OCI-LY7 (cell line): ENCODE data around the gene ERCC2. TPM values are rescaled to one million over a fixed set of nuclear protein-coding genes. Genes with fewer than 3 reads are reported as not detected.

Experiments used
- BruUV-seq: library from RNA; stranded (reverse); fragments of 400-500 nt; replicated peaks from 2 replicates; lab custom pipeline; 2021; lab: Mats Ljungman, UMichigan
- CTCF ChIA-PET: fragments of 300-600 bp; sonication (Branson Sonifier 250); formaldehyde crosslinking; loops from one replicate; lab custom pipeline; 2022; ENCODE audit warnings: antibody characterized with exemption; ENCODE audit not compliant: unreplicated experiment; lab: Charles Lee
- POLR2A ChIA-PET: fragments of 300-600 bp; sonication (Branson Sonifier 250); formaldehyde crosslinking; loops from one replicate; lab custom pipeline; 2022; ENCODE audit warnings: antibody characterized with exemption; lab: Charles Lee
- DNase-seq: peaks from one replicate; pipeline ENCODE4 v3.0.0-alpha.2; 2015; ENCODE audit warnings: low spot score
- H2AFZ ChIP-seq: fragments of 200-600 bp; sonication (generic), shearing (Covaris generic); 2 replicates; pipeline ENCODE4 v1.6.1; 2014; ENCODE audit warnings: mild to moderate bottlenecking, antibody characterized with exemption, low read length, moderate library complexity
- H3K27ac ChIP-seq: fragments of 200-600 bp; sonication (generic); 2 replicates; pipeline ENCODE4 v1.5.1; 2014; ENCODE audit warnings: mixed run types, low read depth, mild to moderate bottlenecking, moderate library complexity, low read length, inconsistent platforms; ENCODE audit not compliant: poor library complexity, severe bottlenecking
- H3K36me3 ChIP-seq: fragments of 200-600 bp; sonication (generic); 2 replicates; pipeline ENCODE4 v1.6.1; 2014; ENCODE audit warnings: mild to moderate bottlenecking, antibody characterized with exemption, low read length, moderate library complexity, mixed read lengths; ENCODE audit not compliant: insufficient read depth
- H3K4me1 ChIP-seq: fragments of 200-600 bp; sonication (generic); 2 replicates; pipeline ENCODE4 v1.5.1; 2014; ENCODE audit warnings: mild to moderate bottlenecking, low read length; ENCODE audit not compliant: insufficient read depth, poor library complexity, severe bottlenecking
- H3K4me2 ChIP-seq: fragments of 200-600 bp; sonication (generic); 2 replicates; pipeline ENCODE4 v1.6.1; 2014; ENCODE audit warnings: mild to moderate bottlenecking, low read length
- H3K4me3 ChIP-seq: fragments of 200-600 bp; sonication (generic); 2 replicates; pipeline ENCODE4 v1.5.1; 2014; ENCODE audit warnings: mild to moderate bottlenecking, low read depth, low read length; ENCODE audit not compliant: poor library complexity, severe bottlenecking
- H3K79me2 ChIP-seq: fragments of 200-600 bp; sonication (generic); 2 replicates; pipeline ENCODE4 v1.6.1; 2016; ENCODE audit warnings: low read depth, mild to moderate bottlenecking, low read length, moderate library complexity, mixed read lengths; ENCODE audit not compliant: insufficient read depth
- H3K9me2 ChIP-seq: fragments of 200-600 bp; sonication (generic); 2 replicates; pipeline ENCODE4 v1.6.1; 2016; ENCODE audit warnings: mild to moderate bottlenecking, low read length, mixed read lengths; ENCODE audit not compliant: insufficient read depth
- H3K9me3 ChIP-seq: fragments of 200-600 bp; sonication (generic); 2 replicates; pipeline ENCODE4 v1.6.1; 2014; ENCODE audit warnings: mild to moderate bottlenecking, mixed run types, low read length, mixed read lengths
- H4K20me1 ChIP-seq: fragments of 200-600 bp; sonication (generic); 2 replicates; pipeline ENCODE4 v1.6.1; 2014; ENCODE audit warnings: mild to moderate bottlenecking, antibody characterized with exemption, low read length, moderate library complexity, mixed read lengths; ENCODE audit not compliant: insufficient read depth
- CTCF ChIP-seq: fragments of 200-600 bp; sonication (generic); conservative IDR thresholded peaks from 2 replicates; pipeline ENCODE4 v1.5.1; 2014; ENCODE audit warnings: mild to moderate bottlenecking, antibody characterized with exemption, low read length, moderate library complexity, mixed read lengths
- EZH2phosphoT487 ChIP-seq: fragments of 200-600 bp; sonication (generic); IDR thresholded peaks from 2 replicates; pipeline ENCODE4 v1.6.1; 2018; ENCODE audit warnings: low read depth, borderline replicate concordance, mild to moderate bottlenecking, mixed run types, antibody characterized with exemption, low read length, moderate library complexity, mixed read lengths
- intact Hi-C: fragments of 100-400 bp; cut with micrococcal nuclease; formaldehyde crosslinking; loops from one replicate; pipeline ENCODE4 v1.10.0; 2022; ENCODE audit not compliant: unreplicated experiment
- total RNA-seq, 2 experiments: library from RNA; depleted of rRNA in 1 of 2; stranded (reverse); fragments of >200 nt in 1 of 2; shearing (Covaris generic) in 1 of 2; gene quantifications; 2 replicates each; pipeline ENCODE4 v1.2.3, GENCODE V29; 2014 to 2022

The ERCC2 gene
- total RNA-seq, 2 experiments from 2014 or later: 21.0 to 24.4 TPM

- CTCF ChIA-PET: no interaction called here
- Histone ChIP-seq H3K4me3 (no peak overlapping the region), H3K9me2 (no peaks in the 10 kb centered on the region), H3K4me1 (peaks cover 5% of the 10 kb centered on the region), H2AFZ (no peak overlapping the region), H4K20me1 (no peaks in the 10 kb centered on the region), H3K4me2 (no peak overlapping the region), H3K79me2 (no peaks in the 10 kb centered on the region), H3K36me3 (peaks cover 6% of the 10 kb centered on the region; the same call in 1 of the 2 replicates), H3K27ac (no peak overlapping the region), H3K9me3 (no peaks in the 10 kb centered on the region)
- TF ChIP-seq CTCF (no peak), EZH2phosphoT487 (no peak)
- POLR2A ChIA-PET: interaction anchor here (1.1 kb wide), 1 partner anchor 18 kb away, joined by 3 read pairs; no protein-coding TSS in a partner anchor
- no peak for DNase-seq
- TSS peak; percentile 48 for BruUV-seq
- intact Hi-C loops: no loop called here
Observed at GRCh38 chr19:45303269-45304060, 66.9 kb downstream of the ERCC2 start.

GRCh38 chr19:45302416-45302815, 68.0 kb downstream of the ERCC2 start:
- CTCF ChIA-PET: no interaction called here
- H3K4me1 ChIP-seq: peaks cover 4% of the 10 kb centered on the region
- H3K27ac ChIP-seq: no peak overlapping the region
- no peak overlapping the region for H3K4me2 ChIP-seq
- H3K79me2 ChIP-seq: no peaks in the 10 kb centered on the region
- no peaks in the 10 kb centered on the region for H4K20me1 ChIP-seq
- peaks cover 6% of the 10 kb centered on the region; the same call in 1 of the 2 replicates for H3K36me3 ChIP-seq
- H3K4me3 ChIP-seq: no peak overlapping the region
- no peak for DNase-seq
- no peaks in the 10 kb centered on the region for H3K9me3 ChIP-seq
- H3K9me2 ChIP-seq: no peaks in the 10 kb centered on the region
- intact Hi-C loops: no loop called here
- POLR2A ChIA-PET: no interaction called here
- no TSS peak for BruUV-seq
- H2AFZ ChIP-seq: no peak overlapping the region
- TF ChIP-seq CTCF (no peak), EZH2phosphoT487 (no peak)

Other genes with a start within 250 kb of the ERCC2 start
- 0.50 and 1.0 TPM in 2 replicates for gene NKPD1, start 209.6 kb downstream of the ERCC2 start, total RNA-seq (2014; rRNA removed; shearing (Covaris generic))
- 1.00 and 1.0 TPM in 2 replicates for gene NKPD1, start 209.6 kb downstream of the ERCC2 start, total RNA-seq (2022)
- gene TRAPPC6A, start 192.3 kb downstream of the ERCC2 start, total RNA-seq (2014; rRNA removed; shearing (Covaris generic)): 50.5 and 55.6 TPM in 2 replicates
- 70.9 and 81.9 TPM in 2 replicates for gene TRAPPC6A, start 192.3 kb downstream of the ERCC2 start, total RNA-seq (2022)
- 8.1 and 9.7 TPM in 2 replicates for gene BLOC1S3, start 191.8 kb downstream of the ERCC2 start, total RNA-seq (2014; rRNA removed; shearing (Covaris generic))
- gene BLOC1S3, start 191.8 kb downstream of the ERCC2 start, total RNA-seq (2022): 13.8 and 15.4 TPM in 2 replicates
- not detected in 2 replicates for gene EXOC3L2, start 125.2 kb downstream of the ERCC2 start, total RNA-seq (2014; rRNA removed; shearing (Covaris generic))
- gene EXOC3L2, start 125.2 kb downstream of the ERCC2 start, total RNA-seq (2022): not detected in 2 replicates
- gene MARK4, start 119.3 kb downstream of the ERCC2 start, total RNA-seq (2014; rRNA removed; shearing (Covaris generic)): 10.4 and 14.2 TPM in 2 replicates
- 24.5 and 25.6 TPM in 2 replicates for gene MARK4, start 119.3 kb downstream of the ERCC2 start, total RNA-seq (2022)
- gene CKM, start 47.7 kb downstream of the ERCC2 start, total RNA-seq (2014; rRNA removed; shearing (Covaris generic)): not detected in 2 replicates
- gene CKM, start 47.7 kb downstream of the ERCC2 start, total RNA-seq (2022): not detected in 2 replicates
- not detected in 2 replicates for gene KLC3, start 29.8 kb downstream of the ERCC2 start, total RNA-seq (2014; rRNA removed; shearing (Covaris generic))
- not detected in 2 replicates for gene KLC3, start 29.8 kb downstream of the ERCC2 start, total RNA-seq (2022)
- gene PPP1R13L, start 34.5 kb upstream of the ERCC2 start, total RNA-seq (2014; rRNA removed; shearing (Covaris generic)): 5.3 and 7.8 TPM in 2 replicates
- 15.5 and 17.4 TPM in 2 replicates for gene PPP1R13L, start 34.5 kb upstream of the ERCC2 start, total RNA-seq (2022)
- gene POLR1G, start 36.1 kb upstream of the ERCC2 start, total RNA-seq (2014; rRNA removed; shearing (Covaris generic)): 16.3 and 28.0 TPM in 2 replicates
- 8.8 and 10.8 TPM in 2 replicates for gene POLR1G, start 36.1 kb upstream of the ERCC2 start, total RNA-seq (2022)
- 125 and 126 TPM in 2 replicates for gene ERCC1, start 53.3 kb upstream of the ERCC2 start, total RNA-seq (2014; rRNA removed; shearing (Covaris generic))
- gene ERCC1, start 53.3 kb upstream of the ERCC2 start, total RNA-seq (2022): 46.2 and 59.4 TPM in 2 replicates
- 1.2 and 2.3 TPM in 2 replicates for gene FOSB, start 97.4 kb upstream of the ERCC2 start, total RNA-seq (2014; rRNA removed; shearing (Covaris generic))
- 2.1 and 2.4 TPM in 2 replicates for gene FOSB, start 97.4 kb upstream of the ERCC2 start, total RNA-seq (2022)
- 1.5 and 8.6 TPM in 2 replicates for gene RTN2, start 126.5 kb upstream of the ERCC2 start, total RNA-seq (2014; rRNA removed; shearing (Covaris generic))
- gene RTN2, start 126.5 kb upstream of the ERCC2 start, total RNA-seq (2022): 7.6 and 9.1 TPM in 2 replicates
- 1.4 and 1.6 TPM in 2 replicates for gene PPM1N, start 127.9 kb upstream of the ERCC2 start, total RNA-seq (2014; rRNA removed; shearing (Covaris generic))
- 2.8 and 2.9 TPM in 2 replicates for gene PPM1N, start 127.9 kb upstream of the ERCC2 start, total RNA-seq (2022)
- 37.4 and 62.8 TPM in 2 replicates for gene VASP, start 136.9 kb upstream of the ERCC2 start, total RNA-seq (2014; rRNA removed; shearing (Covaris generic))
- 39.6 and 51.6 TPM in 2 replicates for gene VASP, start 136.9 kb upstream of the ERCC2 start, total RNA-seq (2022)
- 4.4 and 5.8 TPM in 2 replicates for gene OPA3, start 214.2 kb upstream of the ERCC2 start, total RNA-seq (2014; rRNA removed; shearing (Covaris generic))
- 10.6 and 12.0 TPM in 2 replicates for gene OPA3, start 214.2 kb upstream of the ERCC2 start, total RNA-seq (2022)
- 0.38 TPM in 1 of 2 replicates, not detected in the other for gene GPR4, start 231.6 kb upstream of the ERCC2 start, total RNA-seq (2014; rRNA removed; shearing (Covaris generic))
- gene GPR4, start 231.6 kb upstream of the ERCC2 start, total RNA-seq (2022): not detected in 2 replicates